Body of pancreas (tissue), 4 donors: ENCODE measurements around the gene ST8SIA5. TPM values are rescaled to one million over a fixed set of nuclear protein-coding genes. Genes with fewer than 3 reads are reported as not detected.

Experiments used
- ATAC-seq: fragments of 150-250 bp; one replicate; pipeline ENCODE4 v1.9.1; 2016
- DNase-seq, 4 donors: peaks; one replicate each; pipeline ENCODE4 v3.0.0-alpha.2; 2019
- H3K27ac ChIP-seq, 4 donors: fragments of 200-600 bp; sonication (generic); 1 replicate in 3 of 4; 2 replicates in 1 of 4; pipeline versions ENCODE4 v1.5.1 to v1.6.1; 2016 to 2019; ENCODE audit warnings: mild to moderate bottlenecking in 1 of 4, mixed read lengths in 1 of 4, moderate library complexity in 1 of 4
- H3K27me3 ChIP-seq, 2 donors: fragments of 200-600 bp; sonication (generic); one replicate each; pipeline ENCODE4 v1.6.0; 2016; ENCODE audit warnings: mild to moderate bottlenecking in 1 of 2
- H3K36me3 ChIP-seq, 2 donors: fragments of 200-600 bp; sonication (generic); replicated peaks in 1 of 2; 2 replicates each; pipeline ENCODE4 v1.5.1; 2016; ENCODE audit warnings: low read depth in 2 of 2; ENCODE audit not compliant: insufficient read depth in 1 of 2
- H3K4me1 ChIP-seq: fragments of 200-600 bp; sonication (generic); one replicate; pipeline ENCODE4 v1.6.0; 2016
- H3K4me3 ChIP-seq, 2 donors: fragments of 200-600 bp; sonication (generic); 1 replicate in 1 of 2; 2 replicates in 1 of 2; pipeline ENCODE4 v1.5.1; 2016 to 2019
- H3K9me3 ChIP-seq, 3 donors: fragments of 200-600 bp; sonication (generic); 1 replicate in 2 of 3; 2 replicates in 1 of 3; pipeline ENCODE4 v1.5.1; 2016
- CTCF ChIP-seq, 7 experiments: fragments of 450-650 bp in 4 of 7; fragments of 200-600 bp in 3 of 7; sonication (generic) in 3 of 7; IDR thresholded peaks; one replicate each; pipeline ENCODE4 v1.5.1; 2016 to 2019; ENCODE audit warnings: antibody characterized with exemption in 7 of 7
- POLR2A ChIP-seq, 3 donors: fragments of 450-650 bp; IDR thresholded peaks; one replicate each; pipeline ENCODE4 v1.6.1; 2016; ENCODE audit warnings: antibody characterized with exemption in 3 of 3, mild to moderate bottlenecking in 2 of 3
- WGBS, 2 donors: methylation state at CpG; one replicate each; pipeline ENCODE4 v1.1.5; 2017; 5-methylcytosine and 5-hydroxymethylcytosine counted together
- intact Hi-C: fragments of 100-400 bp; cut with DNase I; formaldehyde crosslinking; loops from one replicate; pipeline ENCODE4 v1.15.1; 2023
- total RNA-seq, 2 donors: library from RNA; depleted of rRNA; stranded (reverse); fragments of >200 nt; gene quantifications; one replicate each; pipeline ENCODE4 v1.1.0, GENCODE V29; 2016

The ST8SIA5 gene
- total RNA-seq, 2 donors from 2014 or later: under 0.01 to 1.6 TPM

DNA sequence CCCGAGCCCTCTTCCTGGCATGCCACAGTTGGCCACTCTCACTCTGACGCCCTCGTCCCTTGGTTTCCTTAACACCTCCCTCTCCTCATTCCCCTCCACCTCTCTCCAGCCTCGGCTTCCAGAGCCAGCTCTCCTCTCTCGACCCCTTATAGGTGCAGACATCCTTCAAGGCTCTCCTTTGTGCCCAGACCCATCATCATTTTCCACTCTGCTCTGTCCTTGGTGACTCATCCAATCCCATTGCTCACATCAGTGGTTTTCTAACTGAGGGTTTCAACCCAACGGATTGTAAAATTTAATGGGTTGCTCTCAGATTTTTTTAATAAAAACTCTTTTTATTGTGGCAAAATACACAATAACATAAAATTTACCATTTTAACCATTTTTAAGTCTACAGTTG, 6.2 kb downstream of the ST8SIA5 start:
- no peaks in the 10 kb centered on the region for H3K36me3 ChIP-seq
- intact Hi-C loops: no loop called here
- no peak for ATAC-seq

GRCh38 chr18:46748466-46748865, 8.4 kb downstream of the ST8SIA5 start:
- no peak for ATAC-seq
- 79 to 82% methylated on average over 2 of the region's 2 CpGs for WGBS, 2 donors
- intact Hi-C loops: no loop called here
- Histone ChIP-seq H3K4me3 (no peak overlapping the region), H3K4me1 (no peaks in the 10 kb centered on the region), H3K27me3 (no peaks in the 10 kb centered on the region), H3K9me3 (no peaks in the 10 kb centered on the region), H3K36me3 (no peaks in the 10 kb centered on the region), H3K27ac (no peak overlapping the region)
- no peak for DNase-seq
- no peak for TF ChIP-seq CTCF (IDR thresholded peaks at IDR 0.05)
- no peak for TF ChIP-seq POLR2A (IDR thresholded peaks at IDR 0.05)

More for the DNA sequence above, 6.2 kb downstream of the ST8SIA5 start:
- H3K27me3 ChIP-seq: no peaks in the 10 kb centered on the region
- no peak overlapping the region for H3K4me3 ChIP-seq
- TF ChIP-seq POLR2A (IDR thresholded peaks at IDR 0.05) (no peak), CTCF (IDR thresholded peaks at IDR 0.05) (no peak)
- H3K9me3 ChIP-seq: no peaks in the 10 kb centered on the region
- H3K4me1 ChIP-seq: no peaks in the 10 kb centered on the region
- DNase-seq: no peak
- H3K27ac ChIP-seq: no peak overlapping the region
- 56 to 58% methylated on average over 6 of the region's 6 CpGs for WGBS, 2 donors

DNA sequence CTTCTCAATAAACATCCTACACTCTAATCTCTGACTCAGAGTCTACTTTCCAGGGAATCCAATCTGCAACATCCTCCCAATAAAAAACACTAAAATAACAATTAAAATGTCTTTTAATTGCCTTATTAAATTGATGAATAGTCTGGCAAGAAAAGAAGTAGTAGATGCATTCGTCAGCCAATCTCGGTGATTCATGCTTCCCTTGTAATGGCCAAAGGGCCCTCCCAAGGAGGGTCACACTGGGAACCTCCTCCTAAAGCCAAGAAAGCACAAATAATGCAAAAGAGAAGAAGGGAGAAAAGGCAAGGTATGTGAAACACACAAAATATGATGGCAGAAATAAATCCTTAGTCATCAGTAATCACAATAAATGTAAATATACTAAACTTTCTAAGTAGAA, 16.8 kb downstream of the ST8SIA5 start:
- no peaks in the 10 kb centered on the region for H3K36me3 ChIP-seq
- TF ChIP-seq CTCF (IDR thresholded peaks at IDR 0.05) (no peak), POLR2A (IDR thresholded peaks at IDR 0.05) (no peak)
- ATAC-seq: no peak
- DNase-seq: no peak
- no peaks in the 10 kb centered on the region for H3K4me1 ChIP-seq
- H3K27ac ChIP-seq: no peak overlapping the region
- WGBS, 2 donors: 77 to 89% methylated on average over 2 of the region's 2 CpGs
- H3K4me3 ChIP-seq: no peak overlapping the region
- no peaks in the 10 kb centered on the region for H3K27me3 ChIP-seq
- no peaks in the 10 kb centered on the region for H3K9me3 ChIP-seq
- intact Hi-C loops: no loop called here

DNA sequence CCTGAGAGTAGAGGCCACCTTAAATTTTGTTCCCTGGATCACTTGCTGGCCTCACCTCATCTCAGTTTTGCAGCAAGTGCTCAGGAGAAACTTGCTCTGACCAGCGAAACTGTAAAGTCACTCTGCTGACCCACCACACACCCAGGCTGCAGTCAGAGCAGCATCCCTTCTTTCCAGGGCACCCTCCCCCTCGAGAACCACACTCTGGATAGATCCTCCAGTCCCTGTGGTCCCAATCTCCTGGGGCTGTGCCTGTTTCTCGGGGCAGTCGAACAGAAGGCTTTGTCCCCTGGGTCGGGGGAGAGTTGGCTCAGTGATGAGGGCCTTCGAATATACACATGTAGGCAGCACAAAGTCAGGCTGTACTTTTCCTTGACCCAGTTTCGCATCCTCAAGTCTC, 18.4 kb downstream of the ST8SIA5 start:
- TF ChIP-seq POLR2A (IDR thresholded peaks at IDR 0.05) (no peak), CTCF (IDR thresholded peaks at IDR 0.05) (no peak)
- no peak for ATAC-seq
- 60 to 65% methylated on average over 7 of the region's 7 CpGs for WGBS, 2 donors

GRCh38 chr18:46736736-46737135, 20.1 kb downstream of the ST8SIA5 start:
- ATAC-seq (no peak), DNase-seq (no peak)
- Histone ChIP-seq H3K27me3 (no peaks in the 10 kb centered on the region), H3K9me3 (no peaks in the 10 kb centered on the region), H3K4me1 (no peaks in the 10 kb centered on the region), H3K27ac (no peak overlapping the region), H3K4me3 (no peak overlapping the region), H3K36me3 (no peaks in the 10 kb centered on the region)
- intact Hi-C loops: no loop called here
- no peak for TF ChIP-seq CTCF (IDR thresholded peaks at IDR 0.05)
- no peak for TF ChIP-seq POLR2A (IDR thresholded peaks at IDR 0.05)
- 57 to 65% methylated on average over 4 of the region's 4 CpGs for WGBS, 2 donors

More for the DNA sequence above, 18.4 kb downstream of the ST8SIA5 start:
- no peaks in the 10 kb centered on the region for H3K27me3 ChIP-seq
- DNase-seq: no peak
- H3K4me3 ChIP-seq: no peak overlapping the region
- no peaks in the 10 kb centered on the region for H3K4me1 ChIP-seq
- H3K9me3 ChIP-seq: no peaks in the 10 kb centered on the region
- no peak overlapping the region for H3K27ac ChIP-seq
- intact Hi-C loops: no loop called here
- H3K36me3 ChIP-seq: no peaks in the 10 kb centered on the region
